ACHN (cell line): ENCODE measurements around the gene ALB.

Experiments used
- DNase-seq: peaks from one replicate; pipeline ENCODE4 v3.0.0-alpha.2; 2015
- in situ Hi-C: cut with HindIII; loops from 2 replicates; pipeline ENCODE4 v1.10.0; 2017; ENCODE audit warnings: low sequenced_read_pairs, low pct_ligation_motif_present, low pct_unique_long_range_greater_than_20kb

The ALB gene

DNA sequence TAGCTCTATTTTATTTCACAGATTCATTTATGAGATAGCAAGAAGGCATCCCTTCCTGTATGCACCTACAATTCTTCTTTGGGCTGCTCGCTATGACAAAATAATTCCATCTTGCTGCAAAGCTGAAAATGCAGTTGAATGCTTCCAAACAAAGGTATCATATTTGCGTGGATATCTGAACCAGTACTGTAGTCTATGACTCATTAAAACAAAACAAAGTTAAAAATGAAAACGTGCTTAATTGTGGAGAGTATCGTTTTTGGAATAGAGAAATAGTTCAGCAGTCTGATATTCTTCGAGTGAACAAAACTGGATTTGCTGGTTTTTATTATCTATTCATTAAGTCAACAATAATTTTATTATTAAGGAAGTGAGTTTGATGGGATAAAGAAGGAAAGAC, 38.2 kb downstream of the ALB start:
- in situ Hi-C loops: no loop called here
- DNase-seq: no peak

DNA sequence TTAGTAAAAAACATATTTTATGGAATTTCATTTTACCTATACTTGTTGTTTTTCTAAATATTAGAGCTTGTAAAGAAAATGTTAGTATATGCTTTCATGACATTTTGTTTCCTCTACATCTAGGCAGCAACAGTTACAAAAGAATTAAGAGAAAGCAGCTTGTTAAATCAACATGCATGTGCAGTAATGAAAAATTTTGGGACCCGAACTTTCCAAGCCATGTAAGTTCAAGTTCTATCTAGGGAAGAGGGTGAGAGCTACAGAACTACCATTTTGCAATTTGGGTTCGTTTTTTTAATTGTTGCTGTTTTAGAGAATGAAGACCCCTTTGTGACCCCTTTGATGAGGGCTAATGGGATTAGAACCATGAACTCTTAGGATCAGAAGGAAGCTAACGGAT, 39.1 kb downstream of the ALB start:
- no peak for DNase-seq
- in situ Hi-C loops: no loop called here

DNA sequence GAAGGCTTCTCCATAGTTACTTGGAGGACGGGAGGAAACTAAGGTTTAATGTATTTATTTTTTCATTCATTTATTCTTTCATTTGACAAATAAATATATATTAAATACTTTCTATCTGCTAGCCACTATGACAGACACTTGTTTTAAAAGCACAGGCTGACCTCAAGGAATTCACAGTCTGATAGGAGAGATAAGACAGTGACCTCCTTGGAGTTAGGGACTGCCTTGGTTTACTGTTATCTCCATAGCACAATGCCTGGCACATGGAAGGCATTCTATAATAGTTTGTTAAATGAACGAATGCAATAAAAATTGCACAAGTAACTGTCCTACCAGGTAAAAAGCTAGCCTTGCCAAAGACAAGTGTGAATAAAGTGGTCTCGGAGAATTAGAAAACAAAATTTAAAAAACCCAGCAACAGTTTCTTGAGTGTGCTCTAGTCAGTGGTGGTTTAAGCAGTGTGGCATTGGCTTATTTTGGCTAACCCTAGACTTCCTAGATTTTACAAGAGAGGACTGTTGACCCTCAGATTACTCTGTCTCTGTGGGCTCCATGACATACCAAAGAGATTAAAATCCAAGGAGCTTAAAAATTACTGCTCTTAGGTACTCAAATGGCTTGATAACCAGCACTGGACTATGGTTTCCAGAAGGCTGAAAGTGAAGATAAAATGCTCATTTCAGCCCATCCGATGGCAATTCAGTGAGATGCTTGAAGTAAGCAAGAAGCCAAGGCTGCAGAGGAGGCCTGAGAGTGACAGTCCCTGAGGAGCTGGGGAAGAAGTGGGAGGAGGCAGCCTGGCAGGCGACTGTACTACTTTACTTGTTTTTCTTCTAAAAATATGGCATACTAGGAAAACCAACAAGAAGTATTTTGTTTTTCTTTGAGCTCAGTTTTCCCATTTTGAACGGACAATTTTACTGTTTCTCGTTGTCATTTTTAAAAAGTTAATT, 41.6 kb downstream of the ALB start:
- no peak for DNase-seq
- in situ Hi-C loops: no loop called here

DNA sequence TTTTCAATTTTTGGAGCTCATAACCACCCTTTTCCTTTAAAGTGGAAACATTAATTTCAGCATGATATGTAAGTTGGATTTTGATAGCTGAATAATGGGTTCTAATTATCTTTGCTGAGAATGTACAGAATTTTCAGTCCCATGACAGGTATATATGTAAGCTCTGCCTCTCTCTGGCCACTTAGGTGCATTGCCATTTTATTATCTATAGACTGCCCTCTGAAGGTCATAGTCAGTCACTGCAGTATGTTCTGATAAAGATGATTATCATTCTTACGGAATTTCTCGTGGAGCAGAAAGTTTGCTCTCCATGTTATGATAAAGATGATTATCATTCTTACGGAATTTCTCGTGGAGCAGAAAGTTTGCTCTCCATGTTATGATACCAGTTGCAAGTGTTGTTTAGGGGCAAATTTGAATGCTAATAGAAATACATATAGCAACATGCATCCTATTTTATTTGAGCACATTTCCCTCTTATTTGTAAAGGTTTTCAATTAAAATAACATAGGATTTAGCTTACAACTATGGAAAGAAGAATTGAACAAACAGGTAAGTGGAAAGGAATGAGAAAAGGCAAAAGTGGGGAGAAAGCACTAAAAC, 42.4 kb downstream of the ALB start:
- in situ Hi-C loops: no loop called here

DNA sequence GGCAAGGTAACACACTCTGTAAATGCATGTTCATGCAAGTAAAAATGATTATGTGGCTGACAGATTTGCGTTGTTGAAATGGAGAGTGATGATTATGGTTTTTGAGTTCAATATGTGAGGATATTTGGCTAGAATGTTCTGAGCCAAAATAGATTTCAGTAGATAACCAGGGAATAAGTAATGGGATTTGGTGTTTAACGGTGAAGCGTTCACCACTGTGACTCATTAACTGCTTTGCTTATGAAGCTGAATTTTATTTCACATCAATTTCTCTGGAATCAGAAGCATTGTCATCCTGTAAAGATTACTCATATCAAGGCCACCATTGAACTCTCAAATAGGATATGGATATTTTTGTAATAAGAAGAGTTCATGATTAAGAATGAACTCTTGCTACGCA, 43.6 kb downstream of the ALB start:
- in situ Hi-C loops: no loop called here
- DNase-seq: no peak

More for the DNA sequence above, 42.4 kb downstream of the ALB start:
- DNase-seq: peak; percentile 66

DNA sequence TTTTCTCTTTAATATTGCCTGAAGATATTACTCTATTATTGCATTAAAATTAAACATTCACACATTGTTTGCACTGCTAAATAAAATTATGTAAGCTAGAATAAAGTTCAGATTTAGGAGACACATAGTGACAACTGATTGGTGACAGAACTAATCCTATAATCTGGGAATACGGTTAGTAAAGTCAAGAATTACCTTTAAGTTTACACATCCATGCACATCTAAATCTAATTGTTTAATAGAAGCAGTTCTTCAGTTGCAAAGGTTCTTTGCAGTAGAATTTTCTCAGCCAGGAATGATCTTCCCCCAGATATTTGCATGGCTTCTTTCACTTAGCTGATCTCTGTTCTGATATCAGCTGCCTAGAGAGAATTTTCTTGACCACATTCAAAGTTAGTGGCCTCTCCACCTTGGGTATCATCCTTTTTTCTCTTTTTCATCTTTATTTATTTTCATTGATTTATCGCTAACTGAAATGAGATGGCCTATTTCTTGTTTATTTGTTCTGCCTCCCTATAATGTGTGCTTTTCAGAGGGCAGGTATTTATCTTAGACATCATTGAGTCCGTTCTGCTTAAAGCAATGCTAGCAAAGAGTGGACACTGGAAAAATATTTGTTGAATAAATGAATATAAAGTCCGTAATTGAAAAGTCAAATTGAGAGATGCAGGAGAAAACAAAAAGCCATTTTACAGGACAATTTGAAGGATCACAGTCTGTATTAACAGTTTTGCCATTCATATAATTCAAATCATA, 44.5 kb downstream of the ALB start:
- DNase-seq: no peak
- in situ Hi-C loops: no loop called here

DNA sequence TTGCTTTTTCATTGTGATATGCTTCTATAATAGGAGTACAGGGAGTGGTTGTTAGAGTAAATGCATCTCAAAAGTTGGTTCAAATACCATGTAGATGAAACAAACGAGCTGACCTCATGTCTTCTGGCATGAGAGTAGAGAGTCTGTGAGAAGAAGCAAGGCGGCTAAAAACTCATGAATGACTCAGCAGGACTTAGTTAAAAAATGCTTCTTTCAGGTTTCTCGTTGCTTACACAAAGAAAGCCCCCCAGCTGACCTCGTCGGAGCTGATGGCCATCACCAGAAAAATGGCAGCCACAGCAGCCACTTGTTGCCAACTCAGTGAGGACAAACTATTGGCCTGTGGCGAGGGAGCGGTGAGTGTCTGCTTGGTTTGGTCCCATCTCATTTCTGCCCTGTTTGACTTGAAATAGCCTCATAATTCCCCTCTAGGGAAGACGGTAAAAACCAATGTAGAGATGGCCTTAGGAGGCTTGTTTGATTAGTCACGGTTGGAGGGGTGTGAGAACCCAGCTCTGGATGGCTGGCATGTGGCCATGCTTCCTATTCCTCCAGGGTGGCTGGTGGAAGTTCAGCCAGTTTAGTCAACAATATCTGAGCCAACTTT, 46.4 kb downstream of the ALB start:
- no peak for DNase-seq

DNA sequence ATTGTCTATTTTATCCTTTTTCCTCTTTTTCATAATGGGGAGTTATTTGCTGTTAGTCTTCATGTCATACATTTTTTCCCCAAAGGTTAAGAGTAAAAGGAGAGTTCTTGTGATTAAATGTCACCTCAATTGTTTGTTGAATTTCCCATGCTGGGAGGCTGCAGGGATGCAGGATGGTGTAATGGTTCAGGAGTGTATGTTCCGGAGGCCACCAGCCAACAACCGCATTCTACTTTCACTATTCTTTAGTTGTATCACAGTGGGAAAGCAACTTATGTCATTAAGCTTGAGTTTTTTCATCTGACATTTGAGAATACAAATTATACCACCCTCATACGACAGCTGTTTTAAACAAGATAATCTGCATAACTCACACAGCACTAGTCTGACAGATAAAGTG, 47.3 kb downstream of the ALB start:
- in situ Hi-C loops: no loop called here
- DNase-seq: no peak

More for the DNA sequence above, 46.4 kb downstream of the ALB start:
- in situ Hi-C loops: no loop called here

DNA sequence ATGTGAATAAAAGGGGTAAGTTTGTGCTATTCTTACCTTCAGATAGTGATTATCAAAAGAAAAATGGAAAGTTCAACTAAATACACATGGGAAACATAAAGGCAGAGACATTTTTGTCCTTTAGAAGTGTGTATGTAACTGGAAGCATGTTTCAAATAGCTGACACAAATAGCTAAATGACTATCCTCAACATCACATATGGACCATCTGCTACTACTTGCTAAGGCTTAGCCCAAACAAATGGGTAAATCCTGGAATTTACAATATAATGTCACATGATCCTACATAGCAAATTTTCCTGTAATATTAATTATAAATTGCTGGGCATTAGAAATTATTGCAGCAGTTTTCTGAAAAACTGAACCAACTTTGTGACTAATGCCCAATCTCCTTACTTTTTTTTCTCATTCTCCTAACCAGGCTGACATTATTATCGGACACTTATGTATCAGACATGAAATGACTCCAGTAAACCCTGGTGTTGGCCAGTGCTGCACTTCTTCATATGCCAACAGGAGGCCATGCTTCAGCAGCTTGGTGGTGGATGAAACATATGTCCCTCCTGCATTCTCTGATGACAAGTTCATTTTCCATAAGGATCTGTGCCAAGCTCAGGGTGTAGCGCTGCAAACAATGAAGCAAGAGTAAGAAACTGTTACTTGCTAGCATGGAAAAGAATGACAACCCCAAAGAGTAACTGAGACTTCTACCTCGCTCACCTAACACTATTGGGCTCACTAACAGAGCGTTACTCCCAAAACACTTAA, 48.1 kb downstream of the ALB start:
- no peak for DNase-seq
- in situ Hi-C loops: no loop called here

DNA sequence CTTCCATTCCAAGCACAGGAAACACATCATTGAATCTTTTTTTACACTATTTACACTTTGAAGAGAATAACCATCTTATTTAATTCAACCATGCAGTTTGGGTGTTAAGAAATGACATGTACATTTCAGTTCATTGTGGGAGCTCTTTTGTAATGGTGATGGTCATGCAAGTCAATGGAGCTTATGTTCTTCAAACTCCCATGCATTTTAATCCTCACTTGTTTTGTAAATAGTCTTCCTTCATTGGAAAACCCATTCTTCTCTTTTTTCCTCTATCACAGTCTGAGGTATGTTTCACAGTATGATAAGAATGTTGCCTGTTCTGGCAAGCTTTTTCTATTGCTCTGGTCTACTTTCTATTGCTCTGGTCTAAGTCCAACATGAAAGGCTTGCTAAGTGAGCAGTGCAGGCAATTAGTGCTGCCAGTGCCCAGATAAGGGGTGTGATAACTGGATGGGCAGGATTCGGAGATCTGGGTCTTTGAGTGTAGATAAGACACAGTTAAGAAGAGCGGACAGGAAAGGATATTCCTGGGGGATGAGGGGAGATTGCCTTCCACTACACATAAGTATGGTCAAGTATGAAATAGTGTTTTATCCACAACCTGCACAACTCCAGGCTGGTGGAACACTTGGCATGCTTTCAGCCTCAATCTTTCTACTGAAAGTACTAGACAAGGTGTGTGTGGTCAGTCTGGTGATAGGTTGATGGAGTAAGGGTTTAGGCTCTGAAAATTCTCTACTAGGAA, 49.0 kb downstream of the ALB start:
- DNase-seq: no peak
- in situ Hi-C loops: no loop called here

DNA sequence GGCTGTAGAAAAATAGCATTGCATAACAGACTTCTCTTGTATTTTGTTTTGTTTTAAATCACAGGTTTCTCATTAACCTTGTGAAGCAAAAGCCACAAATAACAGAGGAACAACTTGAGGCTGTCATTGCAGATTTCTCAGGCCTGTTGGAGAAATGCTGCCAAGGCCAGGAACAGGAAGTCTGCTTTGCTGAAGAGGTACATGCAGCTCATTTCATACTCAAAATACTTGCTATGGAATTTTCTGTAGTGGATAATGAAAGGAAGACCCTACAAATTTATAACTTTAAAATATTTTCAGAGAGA, 49.6 kb downstream of the ALB start:
- in situ Hi-C loops: no loop called here
- no peak for DNase-seq

DNA sequence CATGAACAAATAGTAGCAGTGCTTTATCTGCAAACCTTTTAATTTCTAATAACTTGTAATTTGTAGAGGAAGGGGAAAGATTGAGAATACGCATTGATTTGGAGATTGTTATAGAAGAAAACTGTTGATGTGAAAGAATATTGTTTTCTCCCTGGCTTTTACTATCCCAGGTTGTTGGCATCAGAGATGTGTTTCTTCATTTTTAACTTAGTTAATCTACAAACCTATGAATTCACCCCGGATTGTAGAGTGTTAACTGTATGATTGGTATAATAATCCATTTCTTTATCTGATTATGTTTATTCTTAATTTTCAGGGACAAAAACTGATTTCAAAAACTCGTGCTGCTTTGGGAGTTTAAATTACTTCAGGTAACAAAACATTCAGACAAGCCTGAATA, 50.8 kb downstream of the ALB start:
- no peak for DNase-seq
- in situ Hi-C loops: no loop called here

DNA sequence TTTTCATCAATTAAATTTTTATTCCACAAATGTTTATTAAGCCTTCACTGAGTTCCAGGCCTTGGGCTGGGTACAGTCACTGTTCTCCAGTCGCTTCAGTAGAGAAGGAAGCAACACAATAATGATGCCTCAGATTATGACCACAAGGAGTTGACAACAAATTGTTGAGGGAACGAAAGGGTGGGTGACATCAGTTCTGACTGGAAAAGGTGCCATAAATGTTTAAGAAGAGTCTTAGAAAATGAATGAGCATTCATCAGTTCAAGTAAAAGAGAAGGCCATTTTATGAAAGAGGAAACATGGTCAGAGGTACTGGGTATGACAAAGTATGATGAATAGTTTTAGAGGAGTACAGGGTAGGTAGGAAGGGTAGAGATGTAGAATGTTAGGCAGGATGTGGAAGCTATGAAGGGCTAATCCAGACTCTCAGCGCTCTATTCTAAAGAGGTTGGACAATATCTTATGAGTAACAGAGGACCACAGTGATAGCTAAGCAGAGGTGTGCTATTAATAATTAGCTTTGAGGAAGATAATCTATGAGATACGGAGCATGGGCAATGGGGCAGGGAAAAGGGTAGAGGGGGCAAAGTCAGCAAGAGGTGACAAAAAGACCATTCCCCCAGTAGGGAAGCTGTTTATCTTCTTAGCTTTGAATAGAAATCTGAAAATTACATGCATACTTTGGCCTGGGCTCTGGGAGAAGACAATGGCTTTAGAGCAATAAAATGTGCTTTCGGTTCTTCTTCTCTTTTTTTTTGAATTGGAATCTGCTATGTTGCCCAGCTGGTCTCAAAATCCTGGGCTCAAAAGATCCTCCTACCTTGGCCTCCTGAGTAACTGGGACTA, 52.3 kb downstream of the ALB start:
- DNase-seq: no peak
- in situ Hi-C loops: no loop called here

DNA sequence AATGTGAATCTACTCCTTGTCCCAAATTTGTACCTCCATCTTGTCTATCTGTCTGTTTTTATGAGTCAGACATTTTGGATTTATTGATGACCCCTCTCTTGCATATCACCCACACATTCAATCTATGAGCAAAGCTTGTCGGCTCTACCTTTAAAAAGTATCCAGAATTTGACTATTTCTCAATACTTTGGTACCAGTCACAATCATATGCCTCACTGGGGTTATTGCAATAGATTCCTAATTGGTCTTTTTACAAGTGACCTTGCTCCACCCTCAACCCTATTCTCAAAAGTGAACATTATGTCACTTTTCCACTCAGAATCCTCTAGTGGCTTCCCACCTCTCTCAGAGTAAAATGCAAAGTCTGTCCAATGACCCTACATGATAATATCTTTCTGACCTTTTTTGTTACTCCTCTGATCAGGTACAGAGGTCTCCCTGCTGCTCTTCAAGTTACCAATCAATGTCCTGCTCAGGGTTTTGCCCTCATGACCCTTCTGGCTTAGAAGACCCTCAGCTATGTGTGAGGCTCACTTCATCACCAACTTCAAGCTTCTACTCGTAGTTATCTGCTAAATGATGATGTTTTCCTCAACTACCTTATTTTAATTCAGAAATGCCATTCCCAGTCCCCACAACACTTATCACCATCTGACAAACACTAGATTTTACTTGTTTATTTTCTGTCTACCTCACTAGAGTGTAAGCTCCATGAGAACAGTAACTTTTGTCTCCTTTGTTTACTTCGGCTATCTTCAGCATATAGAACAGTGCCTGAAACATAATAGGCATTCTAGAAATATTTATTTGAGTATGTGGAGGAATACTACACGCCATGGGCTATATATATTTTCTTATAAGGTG, 54.3 kb downstream of the ALB start:
- DNase-seq: no peak
- in situ Hi-C loops: no loop called here

DNA sequence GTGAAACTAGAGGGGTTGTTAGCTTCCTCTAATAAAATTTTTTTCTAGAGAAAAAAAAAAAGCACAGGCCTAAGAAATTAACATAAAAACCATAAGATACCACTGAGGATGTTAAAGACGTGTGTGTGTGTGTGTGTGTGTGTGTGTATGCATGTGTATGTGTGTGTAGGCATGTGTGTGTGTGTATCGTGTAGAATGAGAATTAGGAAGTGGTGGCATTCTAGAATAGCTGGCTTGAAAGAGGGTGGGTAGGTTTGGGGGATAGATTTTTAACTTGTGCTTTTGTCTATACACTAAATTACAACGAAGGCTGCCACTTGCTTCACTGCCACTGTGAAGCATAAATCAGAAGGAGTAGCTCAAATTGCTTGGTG, 54.9 kb downstream of the ALB start:
- in situ Hi-C loops: no loop called here
- no peak for DNase-seq

DNA sequence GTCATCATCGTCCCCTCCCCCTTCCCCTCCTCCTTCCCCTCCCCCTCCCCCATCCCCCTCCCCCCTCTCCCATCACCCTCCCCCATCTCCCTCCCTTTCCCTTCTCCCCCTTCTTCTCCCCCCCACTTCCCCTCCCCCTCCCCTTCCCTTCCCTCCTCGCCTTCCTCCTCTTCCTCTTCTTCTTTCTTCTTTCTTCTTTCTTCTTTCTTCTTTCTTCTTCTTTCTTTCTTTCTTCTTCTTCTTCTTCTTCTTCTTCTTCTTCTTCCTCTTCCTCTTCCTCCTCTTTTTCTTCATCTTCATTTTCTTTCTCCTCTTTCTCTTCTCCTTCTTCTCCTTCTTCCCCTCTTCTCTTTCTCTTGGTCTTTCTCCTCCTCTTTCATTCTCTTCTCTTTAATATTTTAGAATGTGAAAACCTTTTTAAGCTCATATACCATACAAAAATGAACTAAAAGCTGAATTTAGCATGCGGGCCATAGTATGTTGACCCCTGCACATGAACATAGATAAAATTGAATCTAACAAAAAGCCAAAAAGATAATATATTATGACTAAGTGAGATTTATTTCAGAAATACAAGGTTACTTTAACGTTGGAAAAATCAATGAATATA, 56.9 kb downstream of the ALB start:
- DNase-seq: no peak
- in situ Hi-C loops: no loop called here
